Ishikawa (cell line): ENCODE data around the gene LONRF2.

Source experiments
- CEBPB ChIP-seq: IDR thresholded peaks from 2 replicates; pipeline ENCODE4 v1.6.1; 2012
- CREB1 ChIP-seq: IDR thresholded peaks from 2 replicates; pipeline ENCODE4 v1.6.1; 2012; ENCODE audit warnings: low read depth
- EGR1 ChIP-seq: IDR thresholded peaks from 2 replicates; pipeline ENCODE4 v1.6.1; 2012
- EP300 ChIP-seq: IDR thresholded peaks from 2 replicates; pipeline ENCODE4 v1.6.1; 2012; ENCODE audit warnings: borderline replicate concordance
- FOXM1 ChIP-seq: IDR thresholded peaks from 2 replicates; pipeline ENCODE4 v1.6.1; 2012; ENCODE audit warnings: low read depth, borderline replicate concordance
- NFIC ChIP-seq: IDR thresholded peaks from 2 replicates; pipeline ENCODE4 v1.6.1; 2012
- RAD21 ChIP-seq: IDR thresholded peaks from 2 replicates; pipeline ENCODE4 v1.6.1; 2012; ENCODE audit warnings: low read depth
- TAF1 ChIP-seq: IDR thresholded peaks from 2 replicates; pipeline ENCODE4 v1.6.1; 2012; ENCODE audit warnings: low read depth, mild to moderate bottlenecking
- TCF12 ChIP-seq: IDR thresholded peaks from 2 replicates; pipeline ENCODE4 v1.6.1; 2012; ENCODE audit warnings: low read depth
- TEAD4 ChIP-seq: IDR thresholded peaks from 2 replicates; pipeline ENCODE4 v1.6.1; 2012
- YY1 ChIP-seq: IDR thresholded peaks from 2 replicates; pipeline ENCODE4 v1.6.1; 2012; ENCODE audit warnings: low read depth
- ZBTB7A ChIP-seq: IDR thresholded peaks from 2 replicates; pipeline ENCODE4 v1.6.1; 2012; ENCODE audit warnings: low read depth
- TF ChIP-seq, protein P1 (sequence below): IDR thresholded peaks from 2 replicates; pipeline ENCODE4 v1.6.1; 2012; ENCODE audit warnings: low read depth, mild to moderate bottlenecking
- TF ChIP-seq, protein P2 (sequence below): IDR thresholded peaks from 2 replicates; pipeline ENCODE4 v1.6.1; 2012
- TF ChIP-seq, protein P3 (sequence below): IDR thresholded peaks from 2 replicates; pipeline ENCODE4 v1.6.1; 2012

Gene LONRF2

DNA sequence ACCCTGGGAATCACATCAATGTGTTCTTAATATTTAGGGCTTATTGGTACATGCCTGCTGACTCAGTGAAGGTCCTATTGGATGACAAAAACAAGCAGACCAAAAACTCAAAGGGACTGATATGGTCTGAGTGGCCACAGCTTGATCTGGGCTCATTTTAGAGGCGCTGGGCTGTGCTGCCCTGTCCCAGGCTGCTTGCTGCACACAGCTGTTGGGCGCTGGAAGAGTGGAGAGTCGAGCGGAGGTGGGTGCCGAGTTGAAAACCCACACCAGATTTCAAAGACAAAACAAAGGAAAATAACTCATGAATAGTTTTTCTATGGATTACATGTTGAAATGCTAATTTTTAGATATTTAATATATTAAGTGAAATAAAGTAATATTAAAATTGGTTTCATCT is 68.5 kb downstream of the LONRF2 start:
- TF ChIP-seq RAD21 (no peak), CEBPB (no peak), EGR1 (no peak), TEAD4 (no peak), YY1 (no peak), EP300 (no peak), TAF1 (no peak), CREB1 (no peak), FOXM1 (no peak), TCF12 (no peak), NFIC (no peak), ZBTB7A (no peak)
- TF ChIP-seq, protein P1, sequence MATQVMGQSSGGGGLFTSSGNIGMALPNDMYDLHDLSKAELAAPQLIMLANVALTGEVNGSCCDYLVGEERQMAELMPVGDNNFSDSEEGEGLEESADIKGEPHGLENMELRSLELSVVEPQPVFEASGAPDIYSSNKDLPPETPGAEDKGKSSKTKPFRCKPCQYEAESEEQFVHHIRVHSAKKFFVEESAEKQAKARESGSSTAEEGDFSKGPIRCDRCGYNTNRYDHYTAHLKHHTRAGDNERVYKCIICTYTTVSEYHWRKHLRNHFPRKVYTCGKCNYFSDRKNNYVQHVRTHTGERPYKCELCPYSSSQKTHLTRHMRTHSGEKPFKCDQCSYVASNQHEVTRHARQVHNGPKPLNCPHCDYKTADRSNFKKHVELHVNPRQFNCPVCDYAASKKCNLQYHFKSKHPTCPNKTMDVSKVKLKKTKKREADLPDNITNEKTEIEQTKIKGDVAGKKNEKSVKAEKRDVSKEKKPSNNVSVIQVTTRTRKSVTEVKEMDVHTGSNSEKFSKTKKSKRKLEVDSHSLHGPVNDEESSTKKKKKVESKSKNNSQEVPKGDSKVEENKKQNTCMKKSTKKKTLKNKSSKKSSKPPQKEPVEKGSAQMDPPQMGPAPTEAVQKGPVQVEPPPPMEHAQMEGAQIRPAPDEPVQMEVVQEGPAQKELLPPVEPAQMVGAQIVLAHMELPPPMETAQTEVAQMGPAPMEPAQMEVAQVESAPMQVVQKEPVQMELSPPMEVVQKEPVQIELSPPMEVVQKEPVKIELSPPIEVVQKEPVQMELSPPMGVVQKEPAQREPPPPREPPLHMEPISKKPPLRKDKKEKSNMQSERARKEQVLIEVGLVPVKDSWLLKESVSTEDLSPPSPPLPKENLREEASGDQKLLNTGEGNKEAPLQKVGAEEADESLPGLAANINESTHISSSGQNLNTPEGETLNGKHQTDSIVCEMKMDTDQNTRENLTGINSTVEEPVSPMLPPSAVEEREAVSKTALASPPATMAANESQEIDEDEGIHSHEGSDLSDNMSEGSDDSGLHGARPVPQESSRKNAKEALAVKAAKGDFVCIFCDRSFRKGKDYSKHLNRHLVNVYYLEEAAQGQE = no peak
- TF ChIP-seq, protein P2, sequence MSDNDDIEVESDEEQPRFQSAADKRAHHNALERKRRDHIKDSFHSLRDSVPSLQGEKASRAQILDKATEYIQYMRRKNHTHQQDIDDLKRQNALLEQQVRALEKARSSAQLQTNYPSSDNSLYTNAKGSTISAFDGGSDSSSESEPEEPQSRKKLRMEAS = no peak
- TF ChIP-seq, protein P3, sequence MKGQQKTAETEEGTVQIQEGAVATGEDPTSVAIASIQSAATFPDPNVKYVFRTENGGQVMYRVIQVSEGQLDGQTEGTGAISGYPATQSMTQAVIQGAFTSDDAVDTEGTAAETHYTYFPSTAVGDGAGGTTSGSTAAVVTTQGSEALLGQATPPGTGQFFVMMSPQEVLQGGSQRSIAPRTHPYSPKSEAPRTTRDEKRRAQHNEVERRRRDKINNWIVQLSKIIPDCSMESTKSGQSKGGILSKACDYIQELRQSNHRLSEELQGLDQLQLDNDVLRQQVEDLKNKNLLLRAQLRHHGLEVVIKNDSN = no peak

DNA sequence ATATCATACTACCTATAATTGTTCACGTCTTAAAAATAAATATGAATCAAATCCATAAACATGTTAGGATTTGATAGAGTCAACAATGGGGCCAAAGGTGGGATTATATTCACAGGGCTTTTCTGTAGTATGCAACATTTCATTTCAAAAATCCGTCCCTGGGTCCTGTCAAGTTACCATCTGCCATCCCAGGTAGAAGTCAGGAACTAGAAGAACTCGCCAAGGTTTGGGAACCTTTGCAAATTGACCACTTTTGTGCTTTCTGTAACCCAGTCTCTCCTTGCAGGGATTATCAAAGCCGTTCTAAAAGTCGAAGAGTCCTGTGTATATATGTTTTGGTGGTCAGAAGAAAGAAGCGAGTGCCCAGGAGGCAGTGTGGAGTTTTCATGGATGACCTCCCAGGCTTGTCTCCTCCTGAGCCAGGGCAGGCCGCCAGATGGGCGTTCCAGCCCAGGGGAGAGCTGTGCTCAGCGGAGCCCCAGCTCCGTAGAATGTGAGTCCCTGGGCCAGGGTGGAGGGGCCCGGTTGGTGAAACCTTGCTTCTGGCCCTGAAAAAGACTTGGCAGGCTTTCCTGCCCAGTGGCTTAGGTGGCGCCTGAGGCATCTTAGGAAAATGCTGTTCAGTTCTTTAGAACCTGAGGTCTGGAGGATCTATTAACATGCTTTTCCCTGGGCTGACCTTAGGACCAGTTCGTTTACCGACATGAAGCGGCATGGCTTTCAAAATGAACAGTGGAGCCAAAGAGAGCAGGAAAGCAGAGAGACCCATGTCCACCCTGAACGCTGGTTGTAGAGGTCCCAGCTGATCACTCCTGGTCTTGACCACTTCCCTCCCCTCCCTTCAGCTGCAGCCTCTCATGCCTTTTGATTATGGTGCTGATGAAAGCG is 69.2 kb downstream of the LONRF2 start:
- TF ChIP-seq CREB1 = no peak
- TF ChIP-seq EP300 = peak; percentile 22; the same call in 1 of the 2 replicates
- TF ChIP-seq CEBPB = no peak
- 0 out of 2 replicates have a peak, but pooled peaks have one; percentile 38 for TF ChIP-seq TEAD4
- TF ChIP-seq NFIC = peak; percentile 77

DNA sequence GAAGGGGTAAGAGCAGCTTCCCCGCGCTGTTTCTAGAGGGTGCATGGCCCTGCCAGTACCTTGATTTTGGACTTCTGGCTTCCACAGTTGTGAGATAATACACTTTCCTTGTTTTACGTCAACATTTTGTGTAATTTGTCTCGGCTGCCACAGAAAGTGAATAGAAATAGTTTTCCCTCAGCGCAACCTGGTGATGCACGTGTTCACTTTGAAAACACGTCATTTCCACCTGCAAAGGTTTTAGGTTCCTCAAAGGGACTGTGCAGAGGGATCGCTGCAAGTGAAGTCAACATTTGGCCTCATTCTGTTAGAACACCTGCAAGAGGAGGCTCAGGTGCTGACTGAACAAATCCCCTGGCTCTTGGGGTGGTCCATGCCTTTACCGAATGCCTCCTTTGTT is 71.7 kb downstream of the LONRF2 start:
- TF ChIP-seq EGR1 (no peak), TAF1 (no peak), CREB1 (no peak), TEAD4 (no peak), CEBPB (no peak), NFIC (no peak), YY1 (no peak), RAD21 (no peak), FOXM1 (no peak), EP300 (no peak), ZBTB7A (no peak)
- TF ChIP-seq, protein P2 = no peak
- TF ChIP-seq, protein P3 = no peak
- TF ChIP-seq, protein P1 = no peak

DNA sequence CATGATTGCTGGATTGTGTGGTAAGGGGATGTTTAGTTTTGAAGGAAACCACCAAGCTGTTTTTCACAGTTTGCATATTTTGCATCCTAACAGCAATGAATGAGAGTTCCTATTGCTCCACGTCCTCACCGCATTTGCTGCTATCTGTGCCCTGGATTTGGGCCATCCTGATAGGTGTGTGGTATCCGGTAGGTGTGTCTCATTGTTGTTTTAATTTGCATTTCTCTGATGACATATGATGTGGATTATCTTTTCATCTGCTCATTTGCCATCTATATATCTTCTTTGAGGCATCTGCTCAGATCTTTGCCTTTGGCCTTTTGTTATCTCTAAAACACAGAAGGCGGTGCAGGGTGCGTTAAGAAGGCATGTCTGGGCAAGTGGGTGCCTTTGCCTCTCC is 73.3 kb downstream of the LONRF2 start:
- no peak for TF ChIP-seq FOXM1
- TF ChIP-seq RAD21 = no peak
- no peak for TF ChIP-seq YY1
- TF ChIP-seq, protein P3 = no peak
- no peak for TF ChIP-seq NFIC
- TF ChIP-seq TCF12 = no peak
- no peak for TF ChIP-seq TEAD4

DNA sequence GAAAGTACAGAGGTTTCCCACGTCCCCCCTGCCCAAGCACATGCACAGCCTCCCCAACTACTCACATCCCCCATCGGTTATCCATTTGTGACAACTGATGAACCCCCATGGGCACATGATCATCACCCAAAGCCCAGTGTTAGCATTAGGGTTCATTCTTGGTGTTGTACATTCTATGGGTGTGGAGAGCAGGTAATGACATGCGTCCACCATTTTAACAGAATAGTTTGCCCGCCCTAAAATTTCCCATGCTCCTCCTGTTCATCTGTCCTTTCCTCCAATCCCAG is 74.3 kb downstream of the LONRF2 start:
- TF ChIP-seq FOXM1 (no peak), TEAD4 (no peak), TCF12 (no peak), YY1 (no peak), ZBTB7A (no peak), CEBPB (no peak), NFIC (no peak), EP300 (no peak), TAF1 (no peak), CREB1 (no peak), EGR1 (no peak), RAD21 (no peak)
- TF ChIP-seq, protein P3 = no peak
- TF ChIP-seq, protein P2 = no peak
- TF ChIP-seq, protein P1 = no peak
